ENCODE data around the gene PLCH1. TPM values are rescaled to one million over a fixed set of nuclear protein-coding genes. Genes with fewer than 3 reads are reported as not detected.

The PLCH1 gene
- total and polyA plus RNA-seq, 2 of the 13 experiments (the other 11 are each of a cell fraction or from before 2014, with no cell fraction given): 2.0 to 3.0 TPM

DNA sequence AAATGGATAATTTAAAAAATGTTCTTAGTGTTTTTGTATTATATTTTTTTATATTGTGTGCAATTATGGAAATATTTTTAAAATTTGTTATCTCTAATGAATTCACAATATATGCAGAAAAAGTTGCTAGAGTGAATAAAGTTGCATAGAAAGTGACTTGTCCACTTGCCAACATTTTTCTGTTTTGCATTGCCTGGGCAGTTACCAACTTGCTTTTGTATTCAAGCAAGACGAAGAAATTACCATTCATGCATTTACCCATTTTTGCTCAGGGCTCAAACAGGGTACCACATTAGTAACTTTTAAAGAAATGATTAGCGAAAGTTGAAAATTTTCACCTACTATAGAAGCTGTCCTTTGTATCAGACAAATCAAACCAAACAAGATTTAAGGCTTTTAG, 298.5 kb downstream of the PLCH1 start:
- no peaks in the 10 kb centered on the region for H4K20me1 ChIP-seq (ENCODE audit: insufficient read depth, low read length)
- ChIA-PET CTCF (ENCODE audit: low intra/inter-chr PET ratio, low total read pairs) (no interaction called here), POLR2A (no interaction called here)
- WGBS (ENCODE audit: low lambda C conversion rate): 55% methylated on average over 2 of the region's 2 CpGs
- H3K4me1 ChIP-seq (ENCODE audit: insufficient read depth, low read length): no peaks in the 10 kb centered on the region
- intact Hi-C loops (cut with micrococcal nuclease; ENCODE audit: unreplicated experiment): no loop called here
- DNase-seq (ENCODE audit: low spot score) (no peak), ATAC-seq (no peak), FAIRE-seq (no peak)
- no peaks in the 10 kb centered on the region for H3K79me2 ChIP-seq (ENCODE audit: insufficient read depth, low read length)
- no peak overlapping the region for H3K4me3 ChIP-seq (replicated peaks in 1 of 3; ENCODE audit: insufficient read depth in 1 of 3, low read depth in 2 of 3, low read length in 3 of 3)
- H3K27ac ChIP-seq (ENCODE audit: extremely low read length, insufficient read depth, low read length): no peak overlapping the region
- no peaks in the 10 kb centered on the region for H3K9me3 ChIP-seq (ENCODE audit: low read length)
- in situ Hi-C loops (cut with HindIII; ENCODE audit: extremely low pct_ligation_motif_present, low pct_unique_long_range_greater_than_20kb): no loop called here
- no peak overlapping the region for H2AFZ ChIP-seq (ENCODE audit: low read length)
- H3K4me2 ChIP-seq (ENCODE audit: low read depth, low read length): no peak overlapping the region
- H3K27me3 ChIP-seq (ENCODE audit: control insufficient read depth in 1 of 2, insufficient read depth in 2 of 2, low read length in 2 of 2): no peaks in the 10 kb centered on the region
- TF ChIP-seq PAXIP1 (CRISPR knock-in tag; conservative IDR thresholded peaks at IDR 0.05) (no peak), ZBTB1 (CRISPR knock-in tag; IDR thresholded peaks at IDR 0.05; ENCODE audit: borderline replicate concordance) (no peak), GTF3A (CRISPR knock-in tag; conservative IDR thresholded peaks at IDR 0.05) (no peak), ZNF337 (CRISPR knock-in tag; IDR thresholded peaks at IDR 0.05; ENCODE audit: borderline replicate concordance, low read depth) (no peak), TMF1 (CRISPR knock-in tag; IDR thresholded peaks at IDR 0.05; ENCODE audit: low read depth) (no peak), GATAD1 (CRISPR knock-in tag; IDR thresholded peaks at IDR 0.05) (no peak)
- H3K36me3 ChIP-seq (replicated peaks in 1 of 2; ENCODE audit: control insufficient read depth in 1 of 2, insufficient read depth in 2 of 2, low read length in 2 of 2): no peaks in the 10 kb centered on the region
- H3K9ac ChIP-seq (ENCODE audit: insufficient read depth, low read depth, low read length): no peak overlapping the region
- BruUV-seq (replicated peaks): no TSS peak

Data from HepG2 (cell line).